ENCODE results near the gene SYT4.

DNA sequence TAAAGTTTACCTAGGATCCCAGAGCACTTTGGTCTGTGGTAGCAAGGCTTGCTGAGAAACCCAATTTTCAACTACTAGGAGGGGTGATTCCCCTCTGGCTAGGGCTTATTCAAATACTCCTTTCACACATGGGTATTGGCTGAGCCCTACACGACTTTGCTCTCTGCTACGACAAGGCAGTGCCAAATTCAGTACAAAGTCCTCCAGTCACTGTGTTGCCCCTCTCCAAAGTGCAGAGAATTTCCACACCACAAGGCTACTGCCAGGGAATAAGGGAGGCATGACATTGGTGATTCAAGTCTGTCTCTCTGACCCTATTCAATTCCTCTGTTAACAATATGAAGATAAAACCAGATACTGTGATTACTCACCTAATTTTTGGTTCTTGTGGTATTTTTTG lies 38.9 kb downstream of the SYT4 start:
- TF ChIP-seq EZH2 (IDR thresholded peaks at IDR 0.05; ENCODE audit: borderline replicate concordance) (no peak), CTCF (IDR thresholded peaks at IDR 0.05; ENCODE audit: poor library complexity) (no peak)
